GM21390 (cell line): ENCODE results near the gene PDE1C.

Experiments used
- ATAC-seq: cut with Tn5 transposase; IDR thresholded peaks from one replicate; pipeline ENCODE4 v1.9.1; 2021; ENCODE audit not compliant: unreplicated experiment

The PDE1C gene

GRCh38 chr7:31997423-31997822 lies 72.8 kb downstream of the PDE1C start:
- no peak for ATAC-seq

GRCh38 chr7:31995134-31995533 lies 75.1 kb downstream of the PDE1C start:
- no peak for ATAC-seq

- ATAC-seq = no peak
These were observed 78.4 kb downstream of the PDE1C start for GRCh38 chr7:31991846-31992245.

GRCh38 chr7:31991406-31991805 lies 78.8 kb downstream of the PDE1C start:
- ATAC-seq = no peak

GRCh38 chr7:31986878-31987518 lies 83.2 kb downstream of the PDE1C start:
- no peak for ATAC-seq

- ATAC-seq = no peak
These were observed 87.2 kb downstream of the PDE1C start for GRCh38 chr7:31982962-31983361.

- no peak for ATAC-seq
These were observed 88.3 kb downstream of the PDE1C start for GRCh38 chr7:31981874-31982390.

- ATAC-seq = no peak
These were observed 90.4 kb downstream of the PDE1C start for GRCh38 chr7:31979690-31980330.

GRCh38 chr7:31975546-31975945 lies 94.7 kb downstream of the PDE1C start:
- no peak for ATAC-seq

GRCh38 chr7:31974351-31974750 lies 95.9 kb downstream of the PDE1C start:
- ATAC-seq = no peak

- no peak for ATAC-seq
These were observed 99.0 kb downstream of the PDE1C start for GRCh38 chr7:31971049-31971667.

- ATAC-seq = no peak
These were observed 99.7 kb downstream of the PDE1C start for GRCh38 chr7:31970501-31970900.

- no peak for ATAC-seq
These were observed 106.5 kb downstream of the PDE1C start for GRCh38 chr7:31963569-31964175.

- ATAC-seq = no peak
These were observed 108.0 kb downstream of the PDE1C start for GRCh38 chr7:31962246-31962645.

- ATAC-seq = no peak
These were observed 112.0 kb downstream of the PDE1C start for GRCh38 chr7:31958226-31958625.

- ATAC-seq = no peak
These were observed 112.5 kb downstream of the PDE1C start for GRCh38 chr7:31957756-31958155.

- ATAC-seq = no peak
These were observed 113.0 kb downstream of the PDE1C start for GRCh38 chr7:31957090-31957720.

GRCh38 chr7:31955641-31956040 lies 114.6 kb downstream of the PDE1C start:
- ATAC-seq = no peak

- ATAC-seq = no peak
These were observed 115.2 kb downstream of the PDE1C start for GRCh38 chr7:31955021-31955420.

GRCh38 chr7:31954500-31954899 lies 115.7 kb downstream of the PDE1C start:
- no peak for ATAC-seq

- ATAC-seq = no peak
These were observed 116.8 kb downstream of the PDE1C start for GRCh38 chr7:31953432-31953831.
